ENCODE data around the gene HHIP. TPM values are rescaled to one million over a fixed set of nuclear protein-coding genes. Genes with fewer than 3 reads are reported as not detected.

Gene HHIP
- total and polyA plus RNA-seq, 2 experiments from 2014 or later = 20.8 to 29.2 TPM

DNA sequence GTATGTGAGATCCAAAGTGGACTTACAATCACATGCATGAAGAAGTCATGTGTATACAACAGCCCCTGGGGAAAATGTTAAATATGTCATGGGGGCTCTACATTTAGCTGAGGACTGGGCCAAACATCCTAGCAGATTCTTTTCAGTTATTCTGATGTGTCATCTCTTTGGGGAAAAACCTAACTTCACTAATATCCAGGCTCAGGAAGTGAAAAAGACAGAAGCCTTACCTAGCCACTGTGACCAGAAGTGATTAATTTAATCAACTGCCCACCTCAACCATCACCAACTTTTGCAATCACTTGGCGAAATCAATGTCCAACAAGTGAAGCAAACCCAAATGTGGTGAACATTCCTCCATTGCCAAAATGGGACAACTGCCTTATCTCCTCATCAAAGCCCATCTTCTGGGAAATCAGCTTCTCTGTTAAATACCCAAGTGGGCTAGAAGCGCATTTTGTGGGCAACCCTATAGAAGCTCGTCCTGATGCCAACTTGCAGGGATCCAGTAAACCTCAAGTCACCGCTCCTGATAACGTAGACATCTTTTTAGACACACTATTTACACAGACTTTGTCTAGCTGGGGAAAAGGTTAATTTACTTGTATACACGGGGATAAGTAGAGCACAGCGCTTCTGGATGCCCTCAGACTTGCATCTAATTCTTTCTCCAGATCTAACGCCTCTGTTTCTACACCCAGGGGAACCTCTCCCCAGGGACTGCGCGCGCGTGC, 1.4 kb upstream of the HHIP start:
- Histone ChIP-seq H3K27me3 (peaks cover 46% of the 10 kb centered on the region), H4K20me1 (ENCODE audit: insufficient read depth, poor library complexity, severe bottlenecking) (no peaks in the 10 kb centered on the region), H3K79me2 (peaks cover 25% of the 10 kb centered on the region), H3K4me3 (no peak overlapping the region), H3K4me1 (ENCODE audit: insufficient read depth) (no peaks in the 10 kb centered on the region), H3K9me3 (ENCODE audit: low read depth) (no peaks in the 10 kb centered on the region), H3K9me2 (replicated peaks; ENCODE audit: insufficient read depth) (no peaks in the 10 kb centered on the region), H3K27ac (peak overlapping the region; percentile 7), H3K36me3 (replicated peaks; ENCODE audit: insufficient read depth, low read depth) (no peaks in the 10 kb centered on the region), H2AFZ (no peak overlapping the region), H3K4me2 (peak overlapping the region; percentile 84)
- WGBS (ENCODE audit: low lambda C conversion rate, missing lambda C conversion rate) = 51% methylated on average over 12 of the region's 12 CpGs
- TF ChIP-seq EZH2phosphoT487 (IDR thresholded peaks at IDR 0.05; ENCODE audit: low read depth, severe bottlenecking, unreplicated experiment) (no peak), EZH2 (IDR thresholded peaks at IDR 0.05; ENCODE audit: borderline replicate concordance) (no peak)
- TF ChIP-seq, protein P1, sequence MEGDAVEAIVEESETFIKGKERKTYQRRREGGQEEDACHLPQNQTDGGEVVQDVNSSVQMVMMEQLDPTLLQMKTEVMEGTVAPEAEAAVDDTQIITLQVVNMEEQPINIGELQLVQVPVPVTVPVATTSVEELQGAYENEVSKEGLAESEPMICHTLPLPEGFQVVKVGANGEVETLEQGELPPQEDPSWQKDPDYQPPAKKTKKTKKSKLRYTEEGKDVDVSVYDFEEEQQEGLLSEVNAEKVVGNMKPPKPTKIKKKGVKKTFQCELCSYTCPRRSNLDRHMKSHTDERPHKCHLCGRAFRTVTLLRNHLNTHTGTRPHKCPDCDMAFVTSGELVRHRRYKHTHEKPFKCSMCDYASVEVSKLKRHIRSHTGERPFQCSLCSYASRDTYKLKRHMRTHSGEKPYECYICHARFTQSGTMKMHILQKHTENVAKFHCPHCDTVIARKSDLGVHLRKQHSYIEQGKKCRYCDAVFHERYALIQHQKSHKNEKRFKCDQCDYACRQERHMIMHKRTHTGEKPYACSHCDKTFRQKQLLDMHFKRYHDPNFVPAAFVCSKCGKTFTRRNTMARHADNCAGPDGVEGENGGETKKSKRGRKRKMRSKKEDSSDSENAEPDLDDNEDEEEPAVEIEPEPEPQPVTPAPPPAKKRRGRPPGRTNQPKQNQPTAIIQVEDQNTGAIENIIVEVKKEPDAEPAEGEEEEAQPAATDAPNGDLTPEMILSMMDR (IDR thresholded peaks at IDR 0.05; ENCODE audit: poor library complexity) = no peak
- DNase-seq (ENCODE audit: low spot score) = no peak

DNA sequence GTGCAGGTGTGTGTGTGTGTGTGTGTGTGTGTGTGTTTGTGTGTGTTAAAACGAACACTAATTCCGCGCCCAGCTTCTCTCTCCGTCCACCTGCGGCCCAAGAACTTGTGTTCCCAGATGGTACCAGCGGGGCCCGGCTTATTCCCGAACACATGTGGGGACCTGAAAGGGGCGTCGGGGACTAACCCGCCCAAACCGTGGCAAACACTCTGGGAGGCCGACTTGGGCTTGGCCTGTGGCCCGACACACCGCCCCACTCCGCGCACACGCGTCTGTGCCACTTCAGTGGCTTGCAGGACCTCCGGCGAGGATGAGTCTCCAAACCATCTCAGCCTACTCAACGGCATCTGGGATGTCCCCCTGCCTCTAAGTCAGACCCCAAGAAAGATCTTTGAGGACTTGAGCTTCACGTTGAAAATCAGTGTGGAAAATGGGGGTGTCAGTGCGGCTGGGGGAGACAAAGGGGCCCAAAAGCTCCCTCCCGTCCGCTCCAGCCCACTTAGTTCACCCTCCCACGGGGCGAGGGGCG, 790 bp upstream of the HHIP start:
- Histone ChIP-seq H3K36me3 (replicated peaks; ENCODE audit: insufficient read depth, low read depth) (no peaks in the 10 kb centered on the region), H4K20me1 (ENCODE audit: insufficient read depth, poor library complexity, severe bottlenecking) (no peaks in the 10 kb centered on the region), H2AFZ (peak overlapping the region; percentile 23), H3K4me3 (peak overlapping the region; percentile 71), H3K9me3 (ENCODE audit: low read depth) (no peaks in the 10 kb centered on the region), H3K9me2 (replicated peaks; ENCODE audit: insufficient read depth) (no peaks in the 10 kb centered on the region), H3K4me2 (peak overlapping the region; percentile 84), H3K27me3 (peaks cover 42% of the 10 kb centered on the region), H3K79me2 (peaks cover 32% of the 10 kb centered on the region), H3K27ac (peak overlapping the region; percentile 69), H3K4me1 (ENCODE audit: insufficient read depth) (no peaks in the 10 kb centered on the region)
- WGBS (ENCODE audit: low lambda C conversion rate, missing lambda C conversion rate) = 59% methylated on average over 25 of the region's 29 CpGs
- TF ChIP-seq EZH2 (IDR thresholded peaks at IDR 0.05; ENCODE audit: borderline replicate concordance) (no peak), EZH2phosphoT487 (IDR thresholded peaks at IDR 0.05; ENCODE audit: low read depth, severe bottlenecking, unreplicated experiment) (no peak)
- TF ChIP-seq, protein P1 (IDR thresholded peaks at IDR 0.05; ENCODE audit: poor library complexity) = no peak
- DNase-seq (ENCODE audit: low spot score) = peak; percentile 14

DNA sequence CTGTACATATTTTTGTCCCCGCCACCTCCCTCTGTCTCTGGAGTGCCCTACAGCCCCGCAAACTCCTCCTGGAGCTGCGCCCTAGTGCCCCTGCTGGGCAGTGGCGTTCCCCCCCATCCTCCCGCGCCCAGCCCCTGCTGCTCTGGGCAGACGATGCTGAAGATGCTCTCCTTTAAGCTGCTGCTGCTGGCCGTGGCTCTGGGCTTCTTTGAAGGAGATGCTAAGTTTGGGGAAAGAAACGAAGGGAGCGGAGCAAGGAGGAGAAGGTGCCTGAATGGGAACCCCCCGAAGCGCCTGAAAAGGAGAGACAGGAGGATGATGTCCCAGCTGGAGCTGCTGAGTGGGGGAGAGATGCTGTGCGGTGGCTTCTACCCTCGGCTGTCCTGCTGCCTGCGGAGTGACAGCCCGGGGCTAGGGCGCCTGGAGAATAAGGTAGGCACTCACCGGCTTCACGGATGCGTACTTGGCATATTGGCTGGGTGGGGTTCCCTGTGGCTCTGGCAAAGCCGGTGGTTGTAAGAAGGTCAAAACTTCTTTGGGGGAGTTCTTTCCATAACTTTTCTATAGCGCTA, 653 bp downstream of the HHIP start:
- peak; percentile 47 for DNase-seq (ENCODE audit: low spot score)
- Histone ChIP-seq H2AFZ (peak overlapping the region; percentile 23), H3K27ac (peak overlapping the region; percentile 58), H3K79me2 (peaks cover 46% of the 10 kb centered on the region), H3K36me3 (replicated peaks; ENCODE audit: insufficient read depth, low read depth) (no peaks in the 10 kb centered on the region), H3K4me3 (peak overlapping the region; percentile 71), H3K9me2 (replicated peaks; ENCODE audit: insufficient read depth) (no peaks in the 10 kb centered on the region), H3K27me3 (peaks cover 42% of the 10 kb centered on the region), H3K4me1 (ENCODE audit: insufficient read depth) (peaks cover 6% of the 10 kb centered on the region), H3K9me3 (ENCODE audit: low read depth) (no peaks in the 10 kb centered on the region), H3K4me2 (peak overlapping the region; percentile 84), H4K20me1 (ENCODE audit: insufficient read depth, poor library complexity, severe bottlenecking) (no peaks in the 10 kb centered on the region)
- WGBS (ENCODE audit: low lambda C conversion rate, missing lambda C conversion rate) = under 1% methylated on average over 22 of the region's 22 CpGs
- TF ChIP-seq EZH2 (IDR thresholded peaks at IDR 0.05; ENCODE audit: borderline replicate concordance) (peak; percentile 12), EZH2phosphoT487 (IDR thresholded peaks at IDR 0.05; ENCODE audit: low read depth, severe bottlenecking, unreplicated experiment) (no peak)
- TF ChIP-seq, protein P1 (IDR thresholded peaks at IDR 0.05; ENCODE audit: poor library complexity) = no peak
